ENCODE results near the gene ATG5.
A peak's percentile ranks its signal among the peaks of the same experiment; 100 is the strongest.

The ATG5 gene

DNA sequence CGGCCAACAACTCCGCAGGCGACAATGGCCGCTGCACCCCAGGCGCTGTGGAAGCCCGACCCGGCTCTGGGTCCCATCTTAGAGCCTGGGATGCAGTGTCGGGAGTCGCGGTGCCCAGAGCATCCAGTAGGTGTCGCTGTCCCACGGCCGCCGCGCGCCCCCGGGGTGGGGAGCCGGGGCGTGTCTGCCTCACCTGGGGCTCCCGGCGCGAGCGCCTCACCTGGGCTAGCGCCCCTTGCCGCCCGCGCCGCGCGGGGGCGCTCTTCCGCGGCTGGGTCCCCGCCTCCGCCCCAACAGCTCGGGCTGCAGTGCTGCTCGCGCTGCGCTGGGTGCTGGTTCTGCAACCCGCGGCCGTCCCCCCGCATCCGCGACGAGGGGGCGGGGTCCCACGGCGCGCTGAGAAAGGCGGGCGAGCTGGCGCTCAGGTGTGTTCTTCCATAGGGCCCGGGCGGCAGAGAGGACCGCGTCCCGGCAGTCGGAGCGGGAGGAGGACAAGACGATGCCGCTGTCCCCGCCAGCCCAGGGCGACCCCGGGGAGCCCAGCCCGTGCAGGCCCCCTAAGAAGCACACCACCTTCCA lies 34.9 kb upstream of the ATG5 start, which contains the start of gene CRYBG1:
Gene CRYBG1 (plus strand): TSS at position 308 of the 579 bp plus-strand sequence. CDS start 192 bp downstream, at position 500.
- ChIA-PET CTCF (interaction anchor here (0.6 to 4.2 kb wide), 39 partner anchors 10 to 798 kb away, joined by 3 to 62 read pairs (median 4); partner anchors contain the start of gene ATG5), POLR2A (interaction anchor here (0.7 to 1.0 kb wide), 3 partner anchors 16 to 35 kb away, joined by 3 to 4 read pairs (median 3); partner anchors contain the start of gene ATG5)
- no peaks in the 10 kb centered on the region for H3K9me3 ChIP-seq (ENCODE audit: control insufficient read depth, insufficient read depth, low read depth, low read length)
- H3K4me1 ChIP-seq (ENCODE audit: control insufficient read depth, insufficient read depth, low read length), result 0 out of 2 replicates have a peak, but pooled peaks cover 2% of the 10 kb centered on the region
- H3K27ac ChIP-seq (ENCODE audit: extremely low read depth, low read depth, low read length), result peak within 1 kb of the TSS; percentile 25; the same call in 1 of the 2 replicates
- no peaks in the 10 kb centered on the region for H3K36me3 ChIP-seq (ENCODE audit: control insufficient read depth in 2 of 2, insufficient read depth in 1 of 2, low read length in 2 of 2)
- peak within 1 kb of the TSS; percentile 68 for H3K4me3 ChIP-seq (ENCODE audit: low read depth, low read length)
- TF ChIP-seq ZBTB7A (tag by site-specific recombination; IDR thresholded peaks at IDR 0.05; ENCODE audit: low read depth) (no peak), GLI4 (tag by site-specific recombination; IDR thresholded peaks at IDR 0.05) (no peak), ZNF677 (tag by site-specific recombination; IDR thresholded peaks at IDR 0.05) (0 out of 2 replicates have a peak, but pooled peaks have one; percentile 32), KLF16 (tag by site-specific recombination; IDR thresholded peaks at IDR 0.05) (0 out of 2 replicates have a peak, but pooled peaks have one; percentile 16), ZNF23 (tag by site-specific recombination; IDR thresholded peaks at IDR 0.05; ENCODE audit: borderline replicate concordance) (no peak), ZNF48 (tag by site-specific recombination; IDR thresholded peaks at IDR 0.05) (no peak), ZNF530 (tag by site-specific recombination; IDR thresholded peaks at IDR 0.05; ENCODE audit: low read depth) (no peak), ZNF423 (tag by site-specific recombination; IDR thresholded peaks at IDR 0.05) (no peak), ZNF132 (tag by site-specific recombination; IDR thresholded peaks at IDR 0.05; ENCODE audit: borderline replicate concordance) (no peak), ZNF138 (tag by site-specific recombination; IDR thresholded peaks at IDR 0.05; ENCODE audit: borderline replicate concordance) (no peak), IKZF3 (tag by site-specific recombination; IDR thresholded peaks at IDR 0.05) (peak; percentile 65; the same call in 1 of the 2 replicates), ZNF549 (tag by site-specific recombination; IDR thresholded peaks at IDR 0.05) (0 out of 2 replicates have a peak, but pooled peaks have one; percentile 15), ZSCAN23 (tag by site-specific recombination; IDR thresholded peaks at IDR 0.05) (no peak), ZNF341 (tag by site-specific recombination; IDR thresholded peaks at IDR 0.05; ENCODE audit: low read depth) (no peak), ZNF510 (tag by site-specific recombination; IDR thresholded peaks at IDR 0.05; ENCODE audit: insufficient replicate concordance) (no peak), ZNF24 (tag by site-specific recombination; IDR thresholded peaks at IDR 0.05) (no peak), KLF9 (tag by site-specific recombination; IDR thresholded peaks at IDR 0.05; ENCODE audit: low read depth) (peak; percentile 81), ZNF16 (tag by site-specific recombination; IDR thresholded peaks at IDR 0.05; ENCODE audit: low read depth) (no peak), ZFP37 (tag by site-specific recombination; IDR thresholded peaks at IDR 0.05) (no peak), ZFP3 (tag by site-specific recombination; IDR thresholded peaks at IDR 0.05; ENCODE audit: low read depth) (no peak), ZBTB48 (tag by site-specific recombination; IDR thresholded peaks at IDR 0.05) (no peak), ZNF830 (tag by site-specific recombination; IDR thresholded peaks at IDR 0.05; ENCODE audit: low read depth) (no peak), ZNF776 (tag by site-specific recombination; IDR thresholded peaks at IDR 0.05; ENCODE audit: borderline replicate concordance) (no peak), ZNF792 (tag by site-specific recombination; IDR thresholded peaks at IDR 0.05) (no peak), KLF8 (tag by site-specific recombination; IDR thresholded peaks at IDR 0.05) (peak; percentile 69), ZBTB1 (tag by site-specific recombination; IDR thresholded peaks at IDR 0.05) (no peak), ZIC2 (tag by site-specific recombination; IDR thresholded peaks at IDR 0.05) (peak; percentile 34)
- TF ChIP-seq, protein P1, sequence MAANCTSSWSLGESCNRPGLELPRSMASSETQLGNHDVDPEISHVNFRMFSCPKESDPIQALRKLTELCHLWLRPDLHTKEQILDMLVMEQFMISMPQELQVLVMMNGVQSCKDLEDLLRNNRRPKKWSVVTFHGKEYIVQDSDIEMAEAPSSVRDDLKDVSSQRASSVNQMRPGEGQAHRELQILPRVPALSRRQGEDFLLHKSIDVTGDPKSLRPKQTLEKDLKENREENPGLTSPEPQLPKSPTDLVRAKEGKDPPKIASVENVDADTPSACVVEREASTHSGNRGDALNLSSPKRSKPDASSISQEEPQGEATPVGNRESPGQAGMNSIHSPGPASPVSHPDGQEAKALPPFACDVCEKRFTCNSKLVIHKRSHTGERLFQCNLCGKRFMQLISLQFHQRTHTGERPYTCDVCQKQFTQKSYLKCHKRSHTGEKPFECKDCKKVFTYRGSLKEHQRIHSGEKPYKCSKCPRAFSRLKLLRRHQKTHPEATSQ (tag by site-specific recombination; IDR thresholded peaks at IDR 0.05), result no peak
- TF ChIP-seq, protein P2, sequence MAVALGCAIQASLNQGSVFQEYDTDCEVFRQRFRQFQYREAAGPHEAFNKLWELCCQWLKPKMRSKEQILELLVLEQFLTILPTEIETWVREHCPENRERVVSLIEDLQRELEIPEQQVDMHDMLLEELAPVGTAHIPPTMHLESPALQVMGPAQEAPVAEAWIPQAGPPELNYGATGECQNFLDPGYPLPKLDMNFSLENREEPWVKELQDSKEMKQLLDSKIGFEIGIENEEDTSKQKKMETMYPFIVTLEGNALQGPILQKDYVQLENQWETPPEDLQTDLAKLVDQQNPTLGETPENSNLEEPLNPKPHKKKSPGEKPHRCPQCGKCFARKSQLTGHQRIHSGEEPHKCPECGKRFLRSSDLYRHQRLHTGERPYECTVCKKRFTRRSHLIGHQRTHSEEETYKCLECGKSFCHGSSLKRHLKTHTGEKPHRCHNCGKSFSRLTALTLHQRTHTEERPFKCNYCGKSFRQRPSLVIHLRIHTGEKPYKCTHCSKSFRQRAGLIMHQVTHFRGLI (tag by site-specific recombination; IDR thresholded peaks at IDR 0.05), result peak; percentile 95
- TF ChIP-seq, protein P3, sequence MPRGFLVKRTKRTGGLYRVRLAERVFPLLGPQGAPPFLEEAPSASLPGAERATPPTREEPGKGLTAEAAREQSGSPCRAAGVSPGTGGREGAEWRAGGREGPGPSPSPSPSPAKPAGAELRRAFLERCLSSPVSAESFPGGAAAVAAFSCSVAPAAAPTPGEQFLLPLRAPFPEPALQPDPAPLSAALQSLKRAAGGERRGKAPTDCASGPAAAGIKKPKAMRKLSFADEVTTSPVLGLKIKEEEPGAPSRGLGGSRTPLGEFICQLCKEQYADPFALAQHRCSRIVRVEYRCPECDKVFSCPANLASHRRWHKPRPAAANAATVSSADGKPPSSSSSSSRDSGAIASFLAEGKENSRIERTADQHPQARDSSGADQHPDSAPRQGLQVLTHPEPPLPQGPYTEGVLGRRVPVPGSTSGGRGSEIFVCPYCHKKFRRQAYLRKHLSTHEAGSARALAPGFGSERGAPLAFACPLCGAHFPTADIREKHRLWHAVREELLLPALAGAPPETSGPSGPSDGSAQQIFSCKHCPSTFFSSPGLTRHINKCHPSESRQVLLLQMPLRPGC (tag by site-specific recombination; IDR thresholded peaks at IDR 0.05), result no peak
- TF ChIP-seq, protein P4, sequence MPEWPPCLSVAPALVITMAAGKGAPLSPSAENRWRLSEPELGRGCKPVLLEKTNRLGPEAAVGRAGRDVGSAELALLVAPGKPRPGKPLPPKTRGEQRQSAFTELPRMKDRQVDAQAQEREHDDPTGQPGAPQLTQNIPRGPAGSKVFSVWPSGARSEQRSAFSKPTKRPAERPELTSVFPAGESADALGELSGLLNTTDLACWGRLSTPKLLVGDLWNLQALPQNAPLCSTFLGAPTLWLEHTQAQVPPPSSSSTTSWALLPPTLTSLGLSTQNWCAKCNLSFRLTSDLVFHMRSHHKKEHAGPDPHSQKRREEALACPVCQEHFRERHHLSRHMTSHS (tag by site-specific recombination; IDR thresholded peaks at IDR 0.05), result no peak
- TF ChIP-seq, protein P5, sequence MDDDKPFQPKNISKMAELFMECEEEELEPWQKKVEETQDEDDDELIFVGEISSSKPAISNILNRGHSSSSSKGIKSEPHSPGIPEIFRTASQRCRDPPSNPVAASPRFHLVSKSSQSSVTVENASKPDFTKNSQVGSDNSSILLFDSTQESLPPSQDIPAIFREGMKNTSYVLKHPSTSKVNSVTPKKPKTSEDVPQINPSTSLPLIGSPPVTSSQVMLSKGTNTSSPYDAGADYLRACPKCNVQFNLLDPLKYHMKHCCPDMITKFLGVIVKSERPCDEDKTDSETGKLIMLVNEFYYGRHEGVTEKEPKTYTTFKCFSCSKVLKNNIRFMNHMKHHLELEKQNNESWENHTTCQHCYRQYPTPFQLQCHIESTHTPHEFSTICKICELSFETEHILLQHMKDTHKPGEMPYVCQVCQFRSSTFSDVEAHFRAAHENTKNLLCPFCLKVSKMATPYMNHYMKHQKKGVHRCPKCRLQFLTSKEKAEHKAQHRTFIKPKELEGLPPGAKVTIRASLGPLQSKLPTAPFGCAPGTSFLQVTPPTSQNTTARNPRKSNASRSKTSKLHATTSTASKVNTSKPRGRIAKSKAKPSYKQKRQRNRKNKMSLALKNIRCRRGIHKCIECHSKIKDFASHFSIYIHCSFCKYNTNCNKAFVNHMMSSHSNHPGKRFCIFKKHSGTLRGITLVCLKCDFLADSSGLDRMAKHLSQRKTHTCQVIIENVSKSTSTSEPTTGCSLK (tag by site-specific recombination; IDR thresholded peaks at IDR 0.05), result no peak

All from HEK293 (cell line).